ENCODE results near the gene ZNF462. TPM values are rescaled to one million over a fixed set of nuclear protein-coding genes. Genes with fewer than 3 reads are reported as not detected.

ZNF462 gene
- total RNA-seq, 1 experiment from 2014 or later, result 164 TPM

- no peak overlapping the region for H4K91ac ChIP-seq (ENCODE audit: insufficient read length, low read depth, low read length)
- no peaks in the 10 kb centered on the region for H3K27me3 ChIP-seq (ENCODE audit: insufficient read depth, low read length)
- H4K20me1 ChIP-seq (ENCODE audit: control insufficient read depth, insufficient read depth, insufficient read length), result no peaks in the 10 kb centered on the region
- H2BK120ac ChIP-seq (ENCODE audit: low read depth, low read length, poor library complexity, severe bottlenecking), result no peak overlapping the region
- TF ChIP-seq CTCF (conservative IDR thresholded peaks at IDR 0.05), result no peak
- no peak overlapping the region for H3K56ac ChIP-seq (ENCODE audit: insufficient read length, low read depth, low read length)
- H2BK5ac ChIP-seq (ENCODE audit: insufficient read length, low read length), result no peak overlapping the region
- H3K14ac ChIP-seq (ENCODE audit: insufficient read depth, low read length), result no peak overlapping the region
- Mint-ChIP-seq H3K4me3 (peak overlapping the region; percentile 46 to 58), H3K27ac (peak overlapping the region; percentile 86 to 96 (median 89); a peak in 6 of 7 replicates), H3K36me3 (ENCODE audit: insufficient read depth in 1 of 3, low read depth in 3 of 3) (peaks cover 18 to 26% (median 24%) of the 10 kb centered on the region in 3 experiments; a peak in 6 of 7 replicates), H3K27me3 (ENCODE audit: low read depth) (no peaks in the 10 kb centered on the region), H3K9me3 (no peaks in the 10 kb centered on the region), H3K4me1 (peaks cover 94 to 95% of the 10 kb centered on the region in 2 experiments)
- no peaks in the 10 kb centered on the region for H3K23me2 ChIP-seq (ENCODE audit: insufficient read length, low read depth, low read length, poor library complexity, severe bottlenecking)
- no peak overlapping the region for H2AFZ ChIP-seq (ENCODE audit: low read length)
- H3K18ac ChIP-seq (ENCODE audit: insufficient read length, low read depth, low read length), result peak overlapping the region; percentile 53
- H3K4me1 ChIP-seq (ENCODE audit: insufficient read depth, low read length), result peaks cover 45% of the 10 kb centered on the region
- no peaks in the 10 kb centered on the region for H3K9me3 ChIP-seq (ENCODE audit: control insufficient read depth, low read depth, low read length)
- H2BK12ac ChIP-seq (ENCODE audit: insufficient read length, low read depth, low read length), result no peak overlapping the region
- H3K9ac ChIP-seq (ENCODE audit: extremely low read depth, insufficient read length, low read length), result no peak overlapping the region
- peaks cover 2% of the 10 kb centered on the region for H3K79me1 ChIP-seq (ENCODE audit: insufficient read depth, low read depth, low read length, poor library complexity, severe bottlenecking)
- no peak for DNase-seq
- H4K8ac ChIP-seq (replicated peaks; ENCODE audit: insufficient read length, low read depth, low read length), result no peak overlapping the region
- H3K23ac ChIP-seq (ENCODE audit: insufficient read length, low read depth, low read length), result no peak overlapping the region
- WGBS (ENCODE audit: extremely low coverage, insufficient read length, low lambda C conversion rate), result no CpG with 5 or more reads among the region's 4 CpGs
- no peak overlapping the region for H3K4ac ChIP-seq (ENCODE audit: low read depth, low read length)
- H3T11ph ChIP-seq (ENCODE audit: low read length), result no peak overlapping the region
- peak overlapping the region; percentile 16 for H3K27ac ChIP-seq (ENCODE audit: insufficient read length, low read depth, low read length)
- H2BK20ac ChIP-seq (ENCODE audit: low read depth, low read length, poor library complexity, severe bottlenecking), result no peak overlapping the region
- no peak overlapping the region for H2AK5ac ChIP-seq (ENCODE audit: insufficient read length, low read length)
- no peak overlapping the region for H4K5ac ChIP-seq (ENCODE audit: insufficient read length, low read depth, low read length)
- H3K79me2 ChIP-seq (ENCODE audit: insufficient read depth, low read length), result peaks cover 72% of the 10 kb centered on the region; the same call in 1 of the 2 replicates
- peak overlapping the region; percentile 70 for H3K4me2 ChIP-seq (ENCODE audit: insufficient read depth, insufficient read length, low read length)
- H2BK15ac ChIP-seq (ENCODE audit: low read depth, low read length), result no peak overlapping the region
Measured at GRCh38 chr9:106878934-106879333, 16.0 kb downstream of the ZNF462 start.
